GM18867 (cell line): ENCODE measurements around the gene PABPC1L.
A peak's percentile ranks its signal among the peaks of the same experiment; 100 is the strongest.

ENCODE experiments used
- ATAC-seq: cut with Tn5 transposase; IDR thresholded peaks from one replicate; pipeline ENCODE4 v1.9.1; 2021; ENCODE audit warnings: mild to moderate bottlenecking, moderate library complexity; ENCODE audit not compliant: unreplicated experiment

Gene PABPC1L

GRCh38 chr20:44942264-44942973 lies 32.6 kb downstream of the PABPC1L start:
- ATAC-seq = no peak

- ATAC-seq = no peak
Measured at GRCh38 chr20:44943828-44944227, 34.0 kb downstream of the PABPC1L start.

- ATAC-seq = no peak
Measured at GRCh38 chr20:44945261-44945660, 35.4 kb downstream of the PABPC1L start.

- ATAC-seq = no peak
Measured at GRCh38 chr20:44946271-44946852, 36.5 kb downstream of the PABPC1L start.

GRCh38 chr20:44948107-44948506 lies 38.2 kb downstream of the PABPC1L start:
- ATAC-seq = no peak

- no peak for ATAC-seq
Measured at GRCh38 chr20:44948513-44948912, 38.7 kb downstream of the PABPC1L start.

GRCh38 chr20:44950368-44950767 lies 40.5 kb downstream of the PABPC1L start:
- no peak for ATAC-seq

- ATAC-seq = no peak
Measured at GRCh38 chr20:44952731-44953130, 42.9 kb downstream of the PABPC1L start.

- ATAC-seq = no peak
Measured at GRCh38 chr20:44954211-44954610, 44.4 kb downstream of the PABPC1L start.

GRCh38 chr20:44955270-44955669 lies 45.4 kb downstream of the PABPC1L start:
- ATAC-seq = no peak

GRCh38 chr20:44956410-44956809 lies 46.5 kb downstream of the PABPC1L start:
- no peak for ATAC-seq

- ATAC-seq = no peak
Measured at GRCh38 chr20:44958276-44958675, 48.4 kb downstream of the PABPC1L start.

GRCh38 chr20:44959082-44959637 lies 49.3 kb downstream of the PABPC1L start:
- ATAC-seq = no peak

GRCh38 chr20:44959638-44960102 lies 49.8 kb downstream of the PABPC1L start:
- ATAC-seq = peak; percentile 21

- ATAC-seq = peak; percentile 81
Measured at GRCh38 chr20:44960103-44960852, 50.4 kb downstream of the PABPC1L start, which contains the start of gene TOMM34. TSS of gene TOMM34 (minus strand) at chr20:44960397. CDS start at chr20:44960333, 64 bp downstream.

- ATAC-seq = no peak
Measured at GRCh38 chr20:44961011-44961869, 51.4 kb downstream of the PABPC1L start.

- ATAC-seq = no peak
Measured at GRCh38 chr20:44961870-44962267, 52.0 kb downstream of the PABPC1L start.

- no peak for ATAC-seq
Measured at GRCh38 chr20:44962483-44962882, 52.6 kb downstream of the PABPC1L start.

GRCh38 chr20:44963325-44964215 lies 53.7 kb downstream of the PABPC1L start:
- no peak for ATAC-seq

GRCh38 chr20:44965651-44966029 lies 55.8 kb downstream of the PABPC1L start:
- no peak for ATAC-seq
